GM21529 (cell line): Measurements from ENCODE around the gene LENG8.
"Not testable (repeated sequence)": the region's sequence is repeated elsewhere in the genome, so short reads cannot be mapped to it uniquely, and the experiment has no call there.

Experiments
- ATAC-seq: cut with Tn5 transposase; IDR thresholded peaks from one replicate; pipeline ENCODE4 v1.9.1; 2021; ENCODE audit not compliant: unreplicated experiment

Gene LENG8

GRCh38 chr19:54509200-54509940 is 60.4 kb downstream of the LENG8 start:
- not testable (repeated sequence) for ATAC-seq
